ENCODE results near the gene GRM2. TPM values are rescaled to one million over a fixed set of nuclear protein-coding genes. Genes with fewer than 3 reads are reported as not detected.

The GRM2 gene
- total RNA-seq, 1 donor from 2014 or later: 0.86 TPM

DNA sequence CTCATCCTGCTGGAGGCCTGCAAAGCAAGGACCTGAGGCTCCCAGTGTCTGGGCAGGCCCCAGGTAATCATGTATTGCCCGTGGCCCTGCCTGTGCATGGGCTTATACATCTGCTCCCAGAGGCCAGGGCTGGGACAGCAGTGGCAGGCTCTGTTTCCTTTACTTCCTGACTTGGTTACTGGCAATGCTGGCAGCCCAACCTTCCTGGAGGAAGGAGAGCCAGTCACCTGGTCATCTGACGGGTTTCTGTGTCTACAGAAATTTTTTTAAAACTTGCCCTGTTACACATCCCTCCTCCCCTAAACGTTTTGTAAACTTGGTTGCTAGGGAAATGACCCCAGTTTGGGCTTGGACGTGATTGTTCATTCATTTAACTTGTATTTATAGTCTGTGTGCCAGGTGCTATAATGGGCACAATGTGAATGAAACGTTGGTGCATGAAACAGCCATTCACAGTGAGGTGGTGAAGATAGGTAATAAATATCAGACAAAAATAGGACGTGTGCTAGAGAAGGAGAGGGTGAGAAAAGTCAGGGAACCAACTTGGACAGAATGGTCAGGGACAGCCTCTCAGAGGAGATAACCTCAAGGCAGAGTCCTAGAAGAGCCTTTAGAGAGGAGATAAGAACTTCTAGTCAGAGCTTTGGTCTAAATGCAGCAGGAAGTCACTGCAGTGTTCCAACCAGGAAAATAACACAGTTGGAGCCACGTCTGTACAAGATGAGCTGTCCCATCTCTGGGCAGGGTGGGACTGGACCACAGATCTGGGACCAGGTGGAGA, 21.7 kb upstream of the GRM2 start:
- Mint-ChIP-seq H3K36me3 (ENCODE audit: low read depth) (peaks cover 48% of the 10 kb centered on the region), H3K27me3 (no peaks in the 10 kb centered on the region), H3K4me1 (peaks cover 80% of the 10 kb centered on the region), H3K4me3 (peak overlapping the region; percentile 72), H3K27ac (peak overlapping the region; percentile 90), H3K9me3 (no peaks in the 10 kb centered on the region)
- intact Hi-C loops (cut with micrococcal nuclease): no loop called here
- DNase-seq: peak; percentile 71

DNA sequence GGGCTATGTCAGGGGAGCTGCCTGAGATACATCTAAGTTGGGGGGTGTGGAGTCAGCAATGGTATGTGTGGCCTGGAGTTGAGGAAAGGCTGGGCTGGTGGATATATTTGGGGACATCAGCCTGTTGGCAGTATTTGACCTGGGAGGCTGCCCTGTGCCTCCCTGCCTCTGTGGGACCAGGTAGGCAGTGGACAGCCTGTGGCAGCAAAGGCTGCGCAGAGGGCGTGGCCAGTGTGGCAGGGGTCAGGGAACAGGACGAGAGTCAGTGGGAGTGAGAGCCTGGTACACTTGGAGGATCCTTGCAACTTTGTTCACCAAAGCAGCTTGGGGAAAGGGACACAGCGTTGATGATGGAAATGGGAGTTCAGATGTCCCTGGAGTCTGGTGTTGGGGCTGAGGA, 20.8 kb upstream of the GRM2 start:
- peaks cover 51% of the 10 kb centered on the region for H3K36me3 Mint-ChIP-seq (ENCODE audit: low read depth)
- peaks cover 76% of the 10 kb centered on the region for H3K4me1 Mint-ChIP-seq
- H3K27me3 Mint-ChIP-seq: no peaks in the 10 kb centered on the region
- peak overlapping the region; percentile 90 for H3K27ac Mint-ChIP-seq
- H3K4me3 Mint-ChIP-seq: peak overlapping the region; percentile 72
- intact Hi-C loops (cut with micrococcal nuclease): loop anchor here (1.0 to 2.0 kb wide), 3 partner anchors 15 to 48 kb away; partner anchors contain the start of genes GRM2 and TEX264
- DNase-seq: no peak
- H3K9me3 Mint-ChIP-seq: no peaks in the 10 kb centered on the region

- intact Hi-C loops (cut with micrococcal nuclease): loop anchor here (1.0 to 2.0 kb wide), 3 partner anchors 15 to 48 kb away; partner anchors contain the start of genes GRM2 and TEX264
- no peaks in the 10 kb centered on the region for H3K9me3 Mint-ChIP-seq
- peak overlapping the region; percentile 90 for H3K27ac Mint-ChIP-seq
- peak overlapping the region; percentile 72 for H3K4me3 Mint-ChIP-seq
- peaks cover 70% of the 10 kb centered on the region for H3K4me1 Mint-ChIP-seq
- peaks cover 49% of the 10 kb centered on the region for H3K36me3 Mint-ChIP-seq (ENCODE audit: low read depth)
- DNase-seq: peak; percentile 94
- H3K27me3 Mint-ChIP-seq: no peaks in the 10 kb centered on the region
Measured at GRCh38 chr3:51686512-51687215, 20.2 kb upstream of the GRM2 start.

DNA sequence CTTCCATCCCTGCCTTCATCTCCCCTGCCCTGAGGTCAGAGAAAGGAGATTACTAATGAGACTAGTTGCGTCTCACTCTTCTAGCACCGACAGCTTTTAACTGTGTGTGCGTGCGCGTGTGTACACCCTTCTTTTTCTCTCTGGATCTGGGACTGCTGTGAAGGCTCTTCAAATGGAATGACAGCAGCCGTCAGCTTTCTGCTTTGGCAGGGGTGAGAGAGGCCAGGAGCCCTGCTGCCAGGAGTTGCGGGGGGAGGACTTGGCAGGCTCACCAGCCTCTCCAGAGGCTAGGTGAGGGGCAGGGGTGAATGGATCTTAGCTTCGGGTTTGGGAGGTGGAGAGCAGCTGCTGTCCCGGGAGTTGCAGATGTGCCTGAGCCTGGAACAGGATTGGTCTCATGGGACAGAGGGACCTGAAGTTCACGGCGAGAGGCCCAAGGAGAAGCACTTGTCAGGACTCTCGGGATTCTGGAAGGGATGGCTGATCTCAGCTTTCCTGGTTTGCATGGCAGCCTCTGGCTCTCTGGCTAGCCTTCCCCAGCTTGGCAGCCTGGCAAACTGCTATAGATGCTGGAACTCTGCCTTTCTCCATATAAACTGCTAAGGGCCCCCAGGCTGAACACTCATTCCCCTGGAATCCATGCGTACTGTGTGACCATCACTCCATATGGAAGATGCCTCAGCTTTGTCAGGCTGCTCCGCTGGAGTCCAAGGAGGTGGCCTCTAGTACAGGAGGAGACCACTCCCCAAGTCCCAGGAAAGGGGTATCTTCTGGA, 19.2 kb upstream of the GRM2 start:
- H3K9me3 Mint-ChIP-seq: no peaks in the 10 kb centered on the region
- H3K27me3 Mint-ChIP-seq: no peaks in the 10 kb centered on the region
- no peak for DNase-seq
- peaks cover 45% of the 10 kb centered on the region for H3K36me3 Mint-ChIP-seq (ENCODE audit: low read depth)
- intact Hi-C loops (cut with micrococcal nuclease): loop anchor here (2.0 kb wide), 1 partner anchor 19 kb away; the partner anchor contains the start of gene GRM2
- H3K27ac Mint-ChIP-seq: peak overlapping the region; percentile 90
- H3K4me1 Mint-ChIP-seq: peaks cover 63% of the 10 kb centered on the region
- peak overlapping the region; percentile 72 for H3K4me3 Mint-ChIP-seq

DNA sequence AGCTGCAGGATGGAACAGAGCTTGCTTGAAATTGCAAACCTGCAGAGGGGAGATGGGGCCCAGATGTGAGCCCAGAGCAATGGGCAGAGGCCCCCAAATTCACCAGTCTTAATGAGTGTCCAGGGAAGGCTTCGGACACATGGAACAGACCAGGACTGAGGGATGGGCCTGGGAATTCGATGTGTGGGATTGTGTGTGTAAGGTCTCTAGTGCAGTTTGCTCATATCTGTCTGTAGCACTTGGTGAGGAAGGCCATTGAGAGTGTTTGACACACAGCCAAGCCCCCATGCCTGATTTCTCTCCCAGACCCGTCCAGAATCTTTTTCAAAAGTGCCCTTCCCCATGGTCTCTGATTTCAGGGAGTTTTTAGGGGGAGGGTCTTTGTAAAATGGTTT, 18.7 kb upstream of the GRM2 start:
- intact Hi-C loops (cut with micrococcal nuclease): no loop called here
- no peaks in the 10 kb centered on the region for H3K9me3 Mint-ChIP-seq
- DNase-seq: no peak
- peak overlapping the region; percentile 78 for H3K27ac Mint-ChIP-seq
- H3K4me3 Mint-ChIP-seq: no peak overlapping the region
- H3K36me3 Mint-ChIP-seq (ENCODE audit: low read depth): peaks cover 43% of the 10 kb centered on the region
- H3K27me3 Mint-ChIP-seq: no peaks in the 10 kb centered on the region
- H3K4me1 Mint-ChIP-seq: peaks cover 57% of the 10 kb centered on the region

DNA sequence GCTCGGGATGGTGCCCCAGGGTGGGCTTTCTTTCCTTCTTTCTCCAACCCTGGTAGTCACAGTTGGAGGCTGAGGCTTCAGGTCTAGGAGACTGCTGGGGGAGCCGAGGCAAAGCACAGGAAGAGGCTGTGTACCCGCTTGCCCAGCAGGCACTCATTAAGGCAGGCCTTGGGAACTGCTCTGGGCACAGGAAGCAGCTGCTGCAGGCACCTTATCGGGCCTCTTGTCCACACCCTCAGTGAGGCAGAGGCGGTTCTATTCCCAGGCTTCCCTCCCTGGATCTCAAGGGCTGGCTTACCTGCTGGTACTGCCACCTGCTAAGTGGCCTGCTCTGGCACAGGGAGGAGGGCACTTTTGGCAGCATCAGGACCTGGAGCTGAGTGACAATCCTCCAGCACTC, 15.8 kb upstream of the GRM2 start:
- Mint-ChIP-seq H3K27ac (no peak overlapping the region), H3K4me1 (peaks cover 36% of the 10 kb centered on the region), H3K36me3 (ENCODE audit: low read depth) (peaks cover 33% of the 10 kb centered on the region), H3K4me3 (no peak overlapping the region), H3K9me3 (no peaks in the 10 kb centered on the region), H3K27me3 (no peaks in the 10 kb centered on the region)
- no peak for DNase-seq
- intact Hi-C loops (cut with micrococcal nuclease): no loop called here

- Mint-ChIP-seq H3K4me3 (no peak overlapping the region), H3K4me1 (peaks cover 27% of the 10 kb centered on the region), H3K9me3 (no peaks in the 10 kb centered on the region), H3K36me3 (ENCODE audit: low read depth) (peaks cover 28% of the 10 kb centered on the region), H3K27ac (no peak overlapping the region), H3K27me3 (no peaks in the 10 kb centered on the region)
- intact Hi-C loops (cut with micrococcal nuclease): no loop called here
- DNase-seq: no peak
Measured at GRCh38 chr3:51691949-51692348, 14.9 kb upstream of the GRM2 start.

DNA sequence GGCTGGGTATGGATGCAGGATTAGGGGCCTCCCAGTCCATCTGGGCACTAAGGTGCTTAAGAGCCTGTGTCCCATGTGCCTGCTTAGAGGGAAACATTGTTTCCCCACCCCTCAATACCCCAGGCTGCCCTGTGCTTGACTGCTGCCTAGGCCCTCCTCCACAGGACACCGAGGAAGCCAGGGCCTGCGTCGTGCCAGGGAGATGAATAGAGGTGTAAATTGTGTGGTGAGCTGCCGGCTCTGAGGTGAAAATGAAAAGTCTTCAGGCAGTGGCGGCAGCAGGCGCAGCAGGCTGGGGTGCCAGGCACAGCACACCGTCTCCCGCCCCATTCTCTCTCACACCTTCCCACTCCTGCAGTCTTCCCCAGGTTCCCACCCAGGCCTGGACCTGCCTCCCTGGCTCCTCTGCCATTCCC, 13.9 kb upstream of the GRM2 start:
- Mint-ChIP-seq H3K27ac (no peak overlapping the region), H3K4me1 (peaks cover 17% of the 10 kb centered on the region), H3K9me3 (no peaks in the 10 kb centered on the region), H3K4me3 (no peak overlapping the region), H3K27me3 (no peaks in the 10 kb centered on the region), H3K36me3 (ENCODE audit: low read depth) (peaks cover 30% of the 10 kb centered on the region)
- intact Hi-C loops (cut with micrococcal nuclease): no loop called here
- DNase-seq: no peak

DNA sequence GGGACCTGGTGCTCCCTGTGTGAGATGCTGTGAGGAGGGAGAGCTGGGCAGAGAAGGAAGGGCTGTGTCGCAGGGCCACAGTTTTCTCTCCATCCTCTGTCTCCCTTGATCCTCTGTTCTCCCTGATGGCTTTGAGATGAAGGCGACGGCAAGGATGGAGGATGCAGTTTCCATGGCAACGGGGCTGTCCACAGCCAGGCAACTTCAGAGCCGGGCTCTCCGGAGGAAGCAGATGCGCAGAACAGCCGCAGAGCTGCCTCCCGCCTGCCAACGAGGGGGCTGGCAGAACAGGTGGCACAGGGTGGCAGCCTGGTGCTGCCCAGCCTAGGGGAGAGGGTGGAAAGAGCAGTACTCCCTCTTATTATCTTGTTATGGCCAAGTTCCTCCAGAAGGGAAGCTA, 9.9 kb upstream of the GRM2 start:
- Mint-ChIP-seq H3K9me3 (no peaks in the 10 kb centered on the region), H3K4me3 (no peak overlapping the region), H3K36me3 (ENCODE audit: low read depth) (peaks cover 31% of the 10 kb centered on the region), H3K27ac (no peak overlapping the region), H3K27me3 (no peaks in the 10 kb centered on the region), H3K4me1 (peaks cover 12% of the 10 kb centered on the region)
- intact Hi-C loops (cut with micrococcal nuclease): no loop called here
- no peak for DNase-seq

GRCh38 chr3:51698209-51698608, 8.7 kb upstream of the GRM2 start:
- H3K27ac Mint-ChIP-seq: no peak overlapping the region
- H3K4me3 Mint-ChIP-seq: no peak overlapping the region
- H3K4me1 Mint-ChIP-seq: peaks cover 12% of the 10 kb centered on the region
- DNase-seq: no peak
- no peaks in the 10 kb centered on the region for H3K27me3 Mint-ChIP-seq
- no peaks in the 10 kb centered on the region for H3K9me3 Mint-ChIP-seq
- H3K36me3 Mint-ChIP-seq (ENCODE audit: low read depth): peaks cover 31% of the 10 kb centered on the region
- intact Hi-C loops (cut with micrococcal nuclease): no loop called here

- Mint-ChIP-seq H3K9me3 (no peaks in the 10 kb centered on the region), H3K4me3 (no peak overlapping the region), H3K4me1 (peaks cover 7% of the 10 kb centered on the region), H3K27ac (no peak overlapping the region), H3K27me3 (no peaks in the 10 kb centered on the region), H3K36me3 (ENCODE audit: low read depth) (peaks cover 29% of the 10 kb centered on the region)
- intact Hi-C loops (cut with micrococcal nuclease): no loop called here
- DNase-seq: no peak
Measured at GRCh38 chr3:51700403-51700802, 6.5 kb upstream of the GRM2 start.

GRCh38 chr3:51702156-51702555, 4.7 kb upstream of the GRM2 start:
- Mint-ChIP-seq H3K9me3 (no peaks in the 10 kb centered on the region), H3K4me3 (no peak overlapping the region)
- intact Hi-C loops (cut with micrococcal nuclease): no loop called here

GRCh38 chr3:51703068-51703760, 3.7 kb upstream of the GRM2 start:
- Mint-ChIP-seq H3K27ac (no peak overlapping the region), H3K36me3 (ENCODE audit: low read depth) (peaks cover 24% of the 10 kb centered on the region), H3K27me3 (peaks cover 9% of the 10 kb centered on the region), H3K4me3 (no peak overlapping the region), H3K9me3 (no peaks in the 10 kb centered on the region), H3K4me1 (peaks cover 15% of the 10 kb centered on the region)
- no peak for DNase-seq
- intact Hi-C loops (cut with micrococcal nuclease): no loop called here

More at GRCh38 chr3:51702156-51702555, 4.7 kb upstream of the GRM2 start:
- no peaks in the 10 kb centered on the region for H3K27me3 Mint-ChIP-seq
- peaks cover 11% of the 10 kb centered on the region for H3K4me1 Mint-ChIP-seq
- peaks cover 29% of the 10 kb centered on the region for H3K36me3 Mint-ChIP-seq (ENCODE audit: low read depth)
- H3K27ac Mint-ChIP-seq: no peak overlapping the region
- no peak for DNase-seq

Data from activated CD4-positive, alpha-beta T cell treated with anti-CD3 and anti-CD28 coated beads, Interleukin-2, amount 10 ng/mL, durations not matched to agents 24 days and 14 days (primary cell).